ENCODE results near the gene RHOT1. TPM values are rescaled to one million over a fixed set of nuclear protein-coding genes. Genes with fewer than 3 reads are reported as not detected.

Gene RHOT1
- total and polyA plus RNA-seq, 5 donors from 2014 or later: 22.2 to 28.7 (median 27.3) TPM

DNA sequence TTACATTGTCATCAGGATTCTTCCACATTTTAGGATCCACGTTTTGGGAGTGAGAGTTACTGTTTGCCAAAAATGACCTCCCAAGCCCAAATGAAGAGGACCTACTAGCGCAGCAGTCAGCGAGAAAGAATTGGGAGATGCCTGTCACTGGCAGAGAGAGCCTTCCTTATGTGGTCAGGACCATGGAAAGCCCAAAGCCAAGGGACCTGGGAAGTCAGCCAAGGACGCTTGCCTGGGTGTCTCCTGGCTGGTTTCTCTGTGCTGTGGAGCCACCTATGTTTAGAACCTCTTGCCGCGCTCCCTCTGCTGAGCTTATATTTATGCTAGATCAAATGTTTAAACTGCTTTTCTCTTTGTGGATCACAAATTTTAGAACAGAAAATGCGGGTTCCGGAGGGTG is 98.4 kb downstream of the RHOT1 start:
- Histone ChIP-seq H3K4me3 (ENCODE audit: low read depth, low read length) (no peak overlapping the region), H3K27me3 (ENCODE audit: control insufficient read depth, insufficient read depth, low read length) (no peaks in the 10 kb centered on the region), H3K27ac (ENCODE audit: insufficient read depth, low read length, poor library complexity, severe bottlenecking) (no peak overlapping the region), H3K36me3 (ENCODE audit: control insufficient read depth, insufficient read depth, low read length) (no peaks in the 10 kb centered on the region), H3K4me1 (ENCODE audit: control insufficient read depth, insufficient read depth, low read length, poor library complexity, severe bottlenecking) (no peaks in the 10 kb centered on the region), H3K9me3 (ENCODE audit: control insufficient read depth in 2 of 2, low read length in 2 of 2) (no peaks in the 10 kb centered on the region)
- Mint-ChIP-seq H3K36me3 (peaks cover 4% of the 10 kb centered on the region), H3K27me3 (peaks cover 4% of the 10 kb centered on the region), H3K9me3 (no peaks in the 10 kb centered on the region), H3K27ac (no peak overlapping the region), H3K4me3 (no peak overlapping the region), H3K4me1 (peaks cover 0 to 2% (median 0%) of the 10 kb centered on the region in 4 donors)
- DNase-seq (no peak), ATAC-seq (ENCODE audit: low read depth in 2 of 2) (no peak)

GRCh38 chr17:32241640-32242039 is 99.3 kb downstream of the RHOT1 start:
- peaks cover 4% of the 10 kb centered on the region for H3K27me3 Mint-ChIP-seq
- ATAC-seq (ENCODE audit: low read depth in 2 of 2): no peak
- H3K27me3 ChIP-seq (ENCODE audit: control insufficient read depth, insufficient read depth, low read length): no peaks in the 10 kb centered on the region

DNA sequence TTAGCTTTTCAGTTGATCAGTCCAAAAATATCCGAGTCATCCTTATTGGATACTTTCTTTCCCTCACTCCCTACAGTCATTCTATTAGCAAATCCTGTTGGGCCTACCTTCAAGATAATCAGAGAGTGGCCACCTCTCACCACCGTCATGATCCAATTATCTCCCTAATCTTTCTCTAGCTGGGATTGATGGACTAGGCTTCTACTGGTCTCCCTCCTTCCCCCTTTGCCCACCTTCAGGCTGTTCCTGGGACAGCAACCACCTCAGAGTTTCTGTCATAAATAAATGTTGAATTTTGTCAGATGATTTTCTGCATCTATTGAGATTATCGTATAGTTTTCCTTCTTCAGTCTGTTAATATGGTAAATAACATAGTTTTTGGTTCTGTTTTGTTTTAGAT is 107.2 kb downstream of the RHOT1 start:
- no peaks in the 10 kb centered on the region for H3K4me1 ChIP-seq (ENCODE audit: control insufficient read depth, insufficient read depth, low read length, poor library complexity, severe bottlenecking)
- H3K4me3 ChIP-seq (ENCODE audit: low read depth, low read length): no peak overlapping the region
- no peak overlapping the region for H3K4me3 Mint-ChIP-seq
- no peak for ATAC-seq (ENCODE audit: low read depth in 2 of 2)
- peaks cover 9% of the 10 kb centered on the region for H3K27me3 Mint-ChIP-seq
- no peaks in the 10 kb centered on the region for H3K36me3 ChIP-seq (ENCODE audit: control insufficient read depth, insufficient read depth, low read length)
- DNase-seq: no peak
- peaks cover 0 to 4% of the 10 kb centered on the region in 2 experiments for H3K9me3 ChIP-seq (ENCODE audit: control insufficient read depth in 2 of 2, low read length in 2 of 2)
- H3K27me3 ChIP-seq (ENCODE audit: control insufficient read depth, insufficient read depth, low read length): no peaks in the 10 kb centered on the region
- H3K27ac ChIP-seq (ENCODE audit: insufficient read depth, low read length, poor library complexity, severe bottlenecking): no peak overlapping the region
- H3K4me1 Mint-ChIP-seq: no peaks in the 10 kb centered on the region
- no peaks in the 10 kb centered on the region for H3K36me3 Mint-ChIP-seq
- no peak overlapping the region for H3K27ac Mint-ChIP-seq
- peaks cover 0 to 2% (median 0%) of the 10 kb centered on the region in 7 donors for H3K9me3 Mint-ChIP-seq

More at GRCh38 chr17:32241640-32242039, 99.3 kb downstream of the RHOT1 start:
- H3K27ac ChIP-seq (ENCODE audit: insufficient read depth, low read length, poor library complexity, severe bottlenecking): no peak overlapping the region
- Mint-ChIP-seq H3K27ac (no peak overlapping the region), H3K4me3 (no peak overlapping the region), H3K36me3 (peaks cover 4% of the 10 kb centered on the region), H3K4me1 (peaks cover 0 to 2% (median 0%) of the 10 kb centered on the region in 4 donors), H3K9me3 (no peaks in the 10 kb centered on the region)
- DNase-seq: no peak
- H3K4me3 ChIP-seq (ENCODE audit: low read depth, low read length): no peak overlapping the region
- H3K9me3 ChIP-seq (ENCODE audit: control insufficient read depth in 2 of 2, low read length in 2 of 2): no peaks in the 10 kb centered on the region
- no peaks in the 10 kb centered on the region for H3K36me3 ChIP-seq (ENCODE audit: control insufficient read depth, insufficient read depth, low read length)
- no peaks in the 10 kb centered on the region for H3K4me1 ChIP-seq (ENCODE audit: control insufficient read depth, insufficient read depth, low read length, poor library complexity, severe bottlenecking)

DNA sequence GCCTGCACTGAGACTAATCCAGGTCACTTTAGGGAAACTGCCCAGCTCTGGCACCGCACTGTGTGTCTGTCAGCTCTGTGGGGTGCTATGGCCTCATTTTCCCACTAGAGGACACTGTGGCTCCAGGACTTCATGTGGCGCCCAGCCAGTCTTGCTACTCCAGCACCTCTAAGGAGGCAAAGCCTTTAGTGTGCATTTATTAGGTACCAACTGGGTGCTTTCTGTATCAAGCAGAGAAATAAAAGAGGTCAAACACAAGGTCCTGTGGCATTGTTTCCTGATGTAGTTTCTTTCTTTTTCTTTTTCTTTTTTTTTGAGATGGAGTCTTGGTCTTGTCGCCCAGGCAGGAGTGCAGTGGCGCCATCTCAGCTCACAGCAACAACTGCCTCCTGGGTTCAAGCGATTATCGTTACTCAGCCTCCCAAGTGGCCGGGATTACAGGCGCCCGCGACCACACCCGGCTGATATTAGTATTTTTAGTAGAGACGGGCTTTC is 110.9 kb downstream of the RHOT1 start:
- Mint-ChIP-seq H3K4me3 (no peak overlapping the region), H3K27me3 (peaks cover 14% of the 10 kb centered on the region), H3K9me3 (peaks cover 0 to 2% (median 0%) of the 10 kb centered on the region in 7 donors), H3K27ac (no peak overlapping the region), H3K36me3 (no peaks in the 10 kb centered on the region), H3K4me1 (no peaks in the 10 kb centered on the region)
- H3K36me3 ChIP-seq (ENCODE audit: control insufficient read depth, insufficient read depth, low read length): no peaks in the 10 kb centered on the region
- H3K27ac ChIP-seq (ENCODE audit: insufficient read depth, low read length, poor library complexity, severe bottlenecking): no peak overlapping the region
- H3K4me3 ChIP-seq (ENCODE audit: low read depth, low read length): no peak overlapping the region
- DNase-seq: peak; percentile 16 to 73 (median 33)
- peaks cover 2% of the 10 kb centered on the region for H3K27me3 ChIP-seq (ENCODE audit: control insufficient read depth, insufficient read depth, low read length)
- ATAC-seq (ENCODE audit: low read depth in 2 of 2): peak; percentile 44 to 73
- H3K4me1 ChIP-seq (ENCODE audit: control insufficient read depth, insufficient read depth, low read length, poor library complexity, severe bottlenecking): no peaks in the 10 kb centered on the region
- H3K9me3 ChIP-seq (ENCODE audit: control insufficient read depth in 2 of 2, low read length in 2 of 2): peaks cover 0 to 4% of the 10 kb centered on the region in 2 experiments

GRCh38 chr17:32256012-32256700 is 113.9 kb downstream of the RHOT1 start:
- DNase-seq (no peak), ATAC-seq (ENCODE audit: low read depth in 2 of 2) (no peak)
- H3K9me3 Mint-ChIP-seq: peaks cover 0 to 2% (median 0%) of the 10 kb centered on the region in 7 donors
- H3K36me3 Mint-ChIP-seq: no peaks in the 10 kb centered on the region
- Histone ChIP-seq H3K4me3 (ENCODE audit: low read depth, low read length) (no peak overlapping the region), H3K27me3 (ENCODE audit: control insufficient read depth, insufficient read depth, low read length) (peaks cover 2% of the 10 kb centered on the region), H3K36me3 (ENCODE audit: control insufficient read depth, insufficient read depth, low read length) (no peaks in the 10 kb centered on the region), H3K27ac (ENCODE audit: insufficient read depth, low read length, poor library complexity, severe bottlenecking) (no peak overlapping the region), H3K9me3 (ENCODE audit: control insufficient read depth in 2 of 2, low read length in 2 of 2) (peaks cover 0 to 4% of the 10 kb centered on the region in 2 experiments), H3K4me1 (ENCODE audit: control insufficient read depth, insufficient read depth, low read length, poor library complexity, severe bottlenecking) (no peaks in the 10 kb centered on the region)
- H3K27me3 Mint-ChIP-seq: peaks cover 18% of the 10 kb centered on the region
- H3K4me1 Mint-ChIP-seq: peaks cover 0 to 6% (median 0%) of the 10 kb centered on the region in 4 donors
- no peak overlapping the region for H3K27ac Mint-ChIP-seq
- H3K4me3 Mint-ChIP-seq: no peak overlapping the region

GRCh38 chr17:32256701-32257019 is 114.4 kb downstream of the RHOT1 start:
- Mint-ChIP-seq H3K27me3 (peaks cover 18% of the 10 kb centered on the region), H3K4me1 (peaks cover 0 to 11% (median 0%) of the 10 kb centered on the region in 4 donors)
- ATAC-seq (ENCODE audit: low read depth in 2 of 2): no peak

GRCh38 chr17:32258383-32259140 is 116.3 kb downstream of the RHOT1 start:
- H3K36me3 Mint-ChIP-seq: no peaks in the 10 kb centered on the region
- no peak for DNase-seq
- Histone ChIP-seq H3K9me3 (ENCODE audit: control insufficient read depth in 2 of 2, low read length in 2 of 2) (no peaks in the 10 kb centered on the region), H3K27ac (ENCODE audit: insufficient read depth, low read length, poor library complexity, severe bottlenecking) (no peak overlapping the region), H3K36me3 (ENCODE audit: control insufficient read depth, insufficient read depth, low read length) (no peaks in the 10 kb centered on the region), H3K4me1 (ENCODE audit: control insufficient read depth, insufficient read depth, low read length, poor library complexity, severe bottlenecking) (no peaks in the 10 kb centered on the region), H3K4me3 (ENCODE audit: low read depth, low read length) (no peak overlapping the region), H3K27me3 (ENCODE audit: control insufficient read depth, insufficient read depth, low read length) (peaks cover 7% of the 10 kb centered on the region)
- H3K4me1 Mint-ChIP-seq: peaks cover 0 to 11% (median 0%) of the 10 kb centered on the region in 4 donors
- H3K27me3 Mint-ChIP-seq: peaks cover 34% of the 10 kb centered on the region
- ATAC-seq (ENCODE audit: low read depth in 2 of 2): no peak
- H3K27ac Mint-ChIP-seq: no peak overlapping the region
- no peak overlapping the region for H3K4me3 Mint-ChIP-seq
- H3K9me3 Mint-ChIP-seq: peaks cover 0 to 2% (median 0%) of the 10 kb centered on the region in 7 donors

More at GRCh38 chr17:32256701-32257019, 114.4 kb downstream of the RHOT1 start:
- Histone ChIP-seq H3K4me1 (ENCODE audit: control insufficient read depth, insufficient read depth, low read length, poor library complexity, severe bottlenecking) (no peaks in the 10 kb centered on the region), H3K27me3 (ENCODE audit: control insufficient read depth, insufficient read depth, low read length) (peaks cover 2% of the 10 kb centered on the region), H3K27ac (ENCODE audit: insufficient read depth, low read length, poor library complexity, severe bottlenecking) (no peak overlapping the region), H3K36me3 (ENCODE audit: control insufficient read depth, insufficient read depth, low read length) (no peaks in the 10 kb centered on the region), H3K4me3 (ENCODE audit: low read depth, low read length) (no peak overlapping the region), H3K9me3 (ENCODE audit: control insufficient read depth in 2 of 2, low read length in 2 of 2) (peaks cover 0 to 4% of the 10 kb centered on the region in 2 experiments)
- Mint-ChIP-seq H3K36me3 (no peaks in the 10 kb centered on the region), H3K9me3 (peaks cover 0 to 2% (median 0%) of the 10 kb centered on the region in 7 donors), H3K4me3 (no peak overlapping the region), H3K27ac (no peak overlapping the region)
- no peak for DNase-seq
